ENCODE data around the gene LDLRAD3.

Gene LDLRAD3

GRCh38 chr11:36054628-36055027, 110.8 kb downstream of the LDLRAD3 start:
- TF ChIP-seq POLR2A (IDR thresholded peaks at IDR 0.05; ENCODE audit: low read length), result no peak
- TF ChIP-seq GATA1 (IDR thresholded peaks at IDR 0.05; ENCODE audit: low read depth, low read length), result no peak
- DNase-seq, result no peak

- DNase-seq, result peak; percentile 49 to 50
- TF ChIP-seq GATA1 (IDR thresholded peaks at IDR 0.05; ENCODE audit: low read depth, low read length), result no peak
- no peak for TF ChIP-seq POLR2A (IDR thresholded peaks at IDR 0.05; ENCODE audit: low read length)
These were observed 112.4 kb downstream of the LDLRAD3 start for GRCh38 chr11:36056160-36056751.

- no peak for DNase-seq
- TF ChIP-seq POLR2A (IDR thresholded peaks at IDR 0.05; ENCODE audit: low read length) (no peak), GATA1 (IDR thresholded peaks at IDR 0.05; ENCODE audit: low read depth, low read length) (no peak)
These were observed 113.6 kb downstream of the LDLRAD3 start for GRCh38 chr11:36057379-36058042.

GRCh38 chr11:36059660-36060059, 115.8 kb downstream of the LDLRAD3 start:
- no peak for DNase-seq
- no peak for TF ChIP-seq POLR2A (IDR thresholded peaks at IDR 0.05; ENCODE audit: low read length)
- TF ChIP-seq GATA1 (IDR thresholded peaks at IDR 0.05; ENCODE audit: low read depth, low read length), result no peak

- TF ChIP-seq POLR2A (IDR thresholded peaks at IDR 0.05; ENCODE audit: low read length), result no peak
- no peak for TF ChIP-seq GATA1 (IDR thresholded peaks at IDR 0.05; ENCODE audit: low read depth, low read length)
- DNase-seq, result no peak
These were observed 117.1 kb downstream of the LDLRAD3 start for GRCh38 chr11:36060926-36061325.

- TF ChIP-seq GATA1 (IDR thresholded peaks at IDR 0.05; ENCODE audit: low read depth, low read length) (no peak), POLR2A (IDR thresholded peaks at IDR 0.05; ENCODE audit: low read length) (no peak)
These were observed 117.6 kb downstream of the LDLRAD3 start for GRCh38 chr11:36061471-36061870.

GRCh38 chr11:36062796-36063365, 119.0 kb downstream of the LDLRAD3 start:
- TF ChIP-seq GATA1 (IDR thresholded peaks at IDR 0.05; ENCODE audit: low read depth, low read length), result no peak
- TF ChIP-seq POLR2A (IDR thresholded peaks at IDR 0.05; ENCODE audit: low read length), result no peak
- DNase-seq, result no peak

More at GRCh38 chr11:36061471-36061870, 117.6 kb downstream of the LDLRAD3 start:
- DNase-seq, result no peak

GRCh38 chr11:36065436-36065835, 121.6 kb downstream of the LDLRAD3 start:
- DNase-seq, result no peak
- no peak for TF ChIP-seq POLR2A (IDR thresholded peaks at IDR 0.05; ENCODE audit: low read length)
- no peak for TF ChIP-seq GATA1 (IDR thresholded peaks at IDR 0.05; ENCODE audit: low read depth, low read length)

GRCh38 chr11:36066891-36067290, 123.0 kb downstream of the LDLRAD3 start:
- DNase-seq, result no peak
- TF ChIP-seq POLR2A (IDR thresholded peaks at IDR 0.05; ENCODE audit: low read length), result no peak
- TF ChIP-seq GATA1 (IDR thresholded peaks at IDR 0.05; ENCODE audit: low read depth, low read length), result no peak

GRCh38 chr11:36069576-36070212, 125.8 kb downstream of the LDLRAD3 start:
- no peak for TF ChIP-seq GATA1 (IDR thresholded peaks at IDR 0.05; ENCODE audit: low read depth, low read length)
- no peak for DNase-seq

- no peak for DNase-seq
- TF ChIP-seq GATA1 (IDR thresholded peaks at IDR 0.05; ENCODE audit: low read depth, low read length), result no peak
These were observed 126.5 kb downstream of the LDLRAD3 start for GRCh38 chr11:36070213-36070953.

- no peak for DNase-seq
- no peak for TF ChIP-seq GATA1 (IDR thresholded peaks at IDR 0.05; ENCODE audit: low read depth, low read length)
- TF ChIP-seq POLR2A (IDR thresholded peaks at IDR 0.05; ENCODE audit: low read length), result no peak
These were observed 127.1 kb downstream of the LDLRAD3 start for GRCh38 chr11:36070954-36071330.

GRCh38 chr11:36071917-36072500, 128.1 kb downstream of the LDLRAD3 start:
- no peak for DNase-seq
- TF ChIP-seq POLR2A (IDR thresholded peaks at IDR 0.05; ENCODE audit: low read length) (no peak), GATA1 (IDR thresholded peaks at IDR 0.05; ENCODE audit: low read depth, low read length) (no peak)

All from erythroblast (primary cell).